Measurements from ENCODE around the gene INO80C. TPM values are rescaled to one million over a fixed set of nuclear protein-coding genes. Genes with fewer than 3 reads are reported as not detected.
A peak's percentile ranks its signal among the peaks of the same experiment; 100 is the strongest.
"Not testable (repeated sequence)": the region's sequence is repeated elsewhere in the genome, so short reads cannot be mapped to it uniquely, and the experiment has no call there.

The INO80C gene
- total RNA-seq, 4 donors from 2014 or later: 13.2 to 30.1 (median 17.9) TPM

DNA sequence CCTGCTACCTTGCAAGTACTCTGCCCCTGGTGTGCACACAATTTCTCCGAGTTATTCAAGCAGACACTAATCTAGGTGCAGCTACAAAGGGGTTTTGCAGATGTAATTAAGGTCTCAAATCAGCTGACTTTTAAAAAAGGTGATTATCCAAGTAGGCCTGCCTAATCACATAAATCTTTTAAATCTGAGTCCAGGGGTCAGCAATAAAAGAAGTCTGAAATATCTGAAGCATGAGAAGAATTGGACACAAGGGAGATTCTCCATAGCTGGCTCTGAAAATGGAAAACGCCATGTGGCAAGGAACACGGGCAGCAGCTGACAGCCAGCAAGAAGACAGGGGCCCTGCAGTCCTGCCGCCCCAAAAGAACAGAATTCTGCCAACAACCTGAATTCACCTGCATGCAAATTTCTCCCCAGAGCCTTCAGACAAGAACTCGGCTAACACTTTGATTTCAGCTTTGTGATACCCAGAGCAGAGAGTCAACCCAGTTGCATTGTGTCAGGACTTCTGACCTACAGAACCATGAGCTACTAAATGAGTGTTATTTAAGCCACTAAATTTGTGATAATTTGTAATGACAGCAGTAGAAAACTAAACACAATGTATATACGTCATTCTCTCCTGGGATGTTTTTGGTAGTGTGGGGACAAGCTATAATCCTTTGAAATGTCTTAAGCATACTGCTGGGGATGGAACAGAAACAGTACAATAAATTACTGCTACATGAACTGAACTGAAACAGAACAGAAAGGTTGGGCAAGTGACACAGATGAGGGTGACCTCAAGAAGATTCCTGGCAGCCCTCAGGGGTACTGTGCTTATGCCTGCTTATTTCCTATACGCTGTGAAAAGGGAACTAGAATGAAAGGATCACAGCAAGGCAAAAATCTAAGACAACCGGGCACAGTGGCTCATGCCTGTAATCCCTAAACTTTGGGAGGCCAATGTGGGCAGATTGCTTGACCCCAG lies 3.2 kb downstream of the INO80C start:
- no peak for TF ChIP-seq POLR2A (IDR thresholded peaks at IDR 0.05)
- TF ChIP-seq, protein P1, sequence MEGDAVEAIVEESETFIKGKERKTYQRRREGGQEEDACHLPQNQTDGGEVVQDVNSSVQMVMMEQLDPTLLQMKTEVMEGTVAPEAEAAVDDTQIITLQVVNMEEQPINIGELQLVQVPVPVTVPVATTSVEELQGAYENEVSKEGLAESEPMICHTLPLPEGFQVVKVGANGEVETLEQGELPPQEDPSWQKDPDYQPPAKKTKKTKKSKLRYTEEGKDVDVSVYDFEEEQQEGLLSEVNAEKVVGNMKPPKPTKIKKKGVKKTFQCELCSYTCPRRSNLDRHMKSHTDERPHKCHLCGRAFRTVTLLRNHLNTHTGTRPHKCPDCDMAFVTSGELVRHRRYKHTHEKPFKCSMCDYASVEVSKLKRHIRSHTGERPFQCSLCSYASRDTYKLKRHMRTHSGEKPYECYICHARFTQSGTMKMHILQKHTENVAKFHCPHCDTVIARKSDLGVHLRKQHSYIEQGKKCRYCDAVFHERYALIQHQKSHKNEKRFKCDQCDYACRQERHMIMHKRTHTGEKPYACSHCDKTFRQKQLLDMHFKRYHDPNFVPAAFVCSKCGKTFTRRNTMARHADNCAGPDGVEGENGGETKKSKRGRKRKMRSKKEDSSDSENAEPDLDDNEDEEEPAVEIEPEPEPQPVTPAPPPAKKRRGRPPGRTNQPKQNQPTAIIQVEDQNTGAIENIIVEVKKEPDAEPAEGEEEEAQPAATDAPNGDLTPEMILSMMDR (IDR thresholded peaks at IDR 0.05): no peak
- Histone ChIP-seq H3K27ac (no peak overlapping the region), H3K9me3 (no peaks in the 10 kb centered on the region), H3K4me3 (no peak overlapping the region), H3K36me3 (no peaks in the 10 kb centered on the region), H3K4me1 (peaks cover 17 to 61% (median 24%) of the 10 kb centered on the region in 3 donors), H3K27me3 (no peaks in the 10 kb centered on the region)
- no peak for DNase-seq
- WGBS, 2 donors: 69 to 79% methylated on average over 7 to 8 of the region's 8 CpGs
- intact Hi-C loops (cut with DNase I): no loop called here

DNA sequence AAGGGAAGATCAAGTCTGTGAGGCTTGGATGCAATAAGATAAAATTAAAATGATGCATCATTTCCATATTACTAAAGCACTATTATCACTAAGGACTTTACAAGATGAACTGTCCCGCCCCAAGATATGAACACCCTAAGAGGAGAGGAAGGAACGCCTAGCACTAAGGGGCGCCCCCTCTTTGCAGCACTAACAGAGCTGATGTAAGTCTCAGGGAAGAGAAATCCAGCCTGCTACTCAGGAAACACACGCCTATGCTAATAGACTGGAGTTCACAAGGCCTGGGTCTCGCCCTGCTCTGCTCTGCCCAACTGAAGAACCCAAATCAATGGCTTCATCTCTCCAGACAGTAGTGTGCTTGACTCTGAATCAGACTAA lies 6.1 kb downstream of the INO80C start:
- TF ChIP-seq POLR2A (IDR thresholded peaks at IDR 0.05): no peak
- TF ChIP-seq, protein P1 (IDR thresholded peaks at IDR 0.05): no peak
- no peaks in the 10 kb centered on the region for H3K27me3 ChIP-seq
- intact Hi-C loops (cut with DNase I): no loop called here
- peak overlapping the region; percentile 49 to 72 (median 54) for H3K27ac ChIP-seq
- H3K36me3 ChIP-seq: no peaks in the 10 kb centered on the region
- H3K4me3 ChIP-seq: no peak overlapping the region
- WGBS, 2 donors: 67 to 82% methylated on average over 5 of the region's 5 CpGs
- peaks cover 13 to 65% (median 32%) of the 10 kb centered on the region in 3 donors for H3K4me1 ChIP-seq
- DNase-seq: no peak
- no peaks in the 10 kb centered on the region for H3K9me3 ChIP-seq

DNA sequence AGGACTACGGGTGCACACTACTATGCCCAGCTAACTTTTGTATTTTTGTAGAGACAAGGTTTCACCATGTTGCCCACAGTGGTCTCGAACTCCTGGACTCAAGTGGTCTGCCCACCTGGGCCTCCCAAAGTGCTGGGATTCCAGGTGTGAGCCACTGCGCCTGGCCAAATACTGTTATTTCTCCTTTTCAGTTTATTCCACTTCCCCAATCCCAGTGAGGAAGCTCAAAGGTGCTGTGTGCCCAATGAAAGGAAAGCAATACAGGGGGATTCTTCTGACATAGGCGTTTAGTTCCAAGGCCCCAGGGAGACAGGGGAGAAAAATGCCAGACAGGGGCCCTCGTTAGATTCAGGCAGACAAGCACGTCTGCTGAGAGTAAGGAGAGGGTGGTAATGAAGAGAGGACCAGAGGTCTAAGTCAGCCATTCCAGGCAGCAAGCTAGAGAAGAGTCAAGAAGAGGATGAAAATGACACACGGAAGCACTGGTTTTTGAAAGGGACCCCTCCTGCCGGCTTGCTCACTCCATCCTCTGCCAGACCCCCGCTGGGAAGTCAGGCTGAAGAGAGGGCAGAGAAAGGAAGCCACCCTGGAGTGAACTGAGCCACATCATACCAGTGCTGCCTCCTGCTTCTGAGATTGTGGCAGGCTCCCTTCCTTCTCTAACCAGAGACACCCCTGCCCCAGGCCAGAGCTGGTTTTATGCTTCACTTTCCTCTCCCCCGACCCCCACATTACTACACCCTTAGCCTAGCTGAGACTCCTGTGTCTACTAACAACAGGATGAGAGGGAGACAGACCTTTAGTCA lies 6.7 kb downstream of the INO80C start:
- Histone ChIP-seq H3K27me3 (no peaks in the 10 kb centered on the region), H3K9me3 (no peaks in the 10 kb centered on the region), H3K4me1 (peaks cover 11 to 59% (median 27%) of the 10 kb centered on the region in 3 donors), H3K4me3 (no peak overlapping the region), H3K27ac (peak overlapping the region; percentile 49 to 72 (median 54)), H3K36me3 (no peaks in the 10 kb centered on the region)
- TF ChIP-seq, protein P1 (IDR thresholded peaks at IDR 0.05): no peak
- no peak for TF ChIP-seq POLR2A (IDR thresholded peaks at IDR 0.05)
- no peak for DNase-seq
- 53 to 69% methylated on average over 5 to 10 of the region's 10 CpGs for WGBS, 2 donors
- intact Hi-C loops (cut with DNase I): no loop called here

DNA sequence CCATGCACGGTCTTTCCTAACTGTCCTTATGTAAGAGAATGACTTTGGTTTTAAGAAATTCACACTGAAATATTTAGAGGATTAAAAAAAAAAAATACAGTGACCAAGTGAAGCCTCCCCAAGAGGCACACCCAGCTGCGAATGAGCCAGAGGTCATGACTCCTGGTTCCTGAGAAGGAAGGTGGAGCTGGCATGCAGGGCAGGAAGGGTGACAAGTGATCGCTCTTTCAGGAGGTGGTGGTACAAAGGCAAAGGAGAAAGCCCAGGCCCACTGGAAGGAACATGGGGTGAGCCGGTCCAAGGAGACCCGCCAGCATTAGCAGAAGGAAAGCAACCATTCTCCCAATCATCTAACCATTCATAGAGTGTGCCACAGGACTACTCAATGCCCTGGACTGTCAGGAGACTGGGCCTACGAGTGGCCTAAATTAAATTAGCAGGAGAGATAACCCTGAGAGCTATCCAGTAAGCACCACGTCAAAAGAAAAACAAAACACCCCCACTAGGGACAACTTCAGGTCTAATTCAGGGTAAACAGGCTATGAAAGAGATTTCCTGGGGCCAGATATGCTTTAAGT lies 7.8 kb downstream of the INO80C start:
- intact Hi-C loops (cut with DNase I): no loop called here
- TF ChIP-seq, protein P1 (IDR thresholded peaks at IDR 0.05): no peak
- TF ChIP-seq POLR2A (IDR thresholded peaks at IDR 0.05): no peak
- Histone ChIP-seq H3K9me3 (no peaks in the 10 kb centered on the region), H3K36me3 (no peaks in the 10 kb centered on the region), H3K27ac (peak overlapping the region; percentile 40 to 72 (median 58)), H3K27me3 (no peaks in the 10 kb centered on the region), H3K4me1 (peaks cover 11 to 48% (median 18%) of the 10 kb centered on the region in 3 donors), H3K4me3 (no peak overlapping the region)
- DNase-seq: no peak
- WGBS, 2 donors: 75 to 78% methylated on average over 7 of the region's 7 CpGs

DNA sequence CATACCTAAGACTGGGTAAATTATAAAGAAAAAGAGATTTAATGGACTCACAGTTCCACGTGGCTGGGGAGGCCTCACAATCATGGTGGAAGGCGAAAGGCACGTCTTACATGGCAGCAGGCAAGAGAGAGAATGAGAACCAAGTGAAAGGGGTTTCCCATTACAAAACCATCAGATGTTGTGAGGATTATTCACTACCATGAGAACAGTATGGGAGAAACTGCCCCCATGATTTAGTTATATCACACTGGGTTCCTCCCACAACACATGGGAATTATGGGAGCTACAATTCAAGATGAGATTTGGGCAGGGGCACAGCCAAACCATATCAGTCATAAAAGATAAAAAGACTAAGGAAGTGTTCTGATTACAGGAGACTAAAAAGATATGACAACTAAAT lies 8.5 kb downstream of the INO80C start:
- intact Hi-C loops (cut with DNase I); H3K4me3 ChIP-seq; H3K9me3 ChIP-seq; DNase-seq; H3K27me3 ChIP-seq; H3K36me3 ChIP-seq: not testable (repeated sequence)
- Histone ChIP-seq H3K27ac (peak overlapping the region; percentile 40 to 72 (median 58)), H3K4me1 (peaks cover 11 to 43% (median 18%) of the 10 kb centered on the region in 3 donors)
- WGBS, 2 donors: 83 to 88% methylated on average over 3 of the region's 3 CpGs

DNA sequence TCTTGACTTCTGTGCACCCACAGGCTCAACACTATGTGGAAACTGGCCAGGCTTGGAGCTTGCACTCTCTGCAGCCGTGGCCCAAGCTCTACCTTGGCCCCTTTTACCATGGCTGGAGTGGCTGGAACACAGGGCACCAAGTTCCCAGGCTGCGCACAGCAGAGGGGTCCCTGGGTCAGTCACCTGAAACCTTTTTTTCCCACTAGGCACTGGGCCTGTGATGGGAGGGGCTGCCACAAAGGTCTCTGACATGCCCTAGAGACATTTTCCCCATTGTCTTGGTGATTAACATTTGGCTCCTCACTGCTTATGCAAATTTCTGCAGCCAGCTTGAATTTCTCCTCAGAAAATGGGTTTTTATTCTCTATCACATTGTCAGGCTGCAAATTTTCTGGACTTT lies 9.4 kb downstream of the INO80C start:
- WGBS, 2 donors: 80 to 100% methylated on average over 1 of the region's 2 CpGs
- H3K4me1 ChIP-seq: peaks cover 11 to 43% (median 18%) of the 10 kb centered on the region in 3 donors
- H3K36me3 ChIP-seq; intact Hi-C loops (cut with DNase I); H3K27me3 ChIP-seq; DNase-seq; H3K9me3 ChIP-seq; H3K4me3 ChIP-seq: not testable (repeated sequence)
- peak overlapping the region in 1 of 4 donors; percentile 44 for H3K27ac ChIP-seq

DNA sequence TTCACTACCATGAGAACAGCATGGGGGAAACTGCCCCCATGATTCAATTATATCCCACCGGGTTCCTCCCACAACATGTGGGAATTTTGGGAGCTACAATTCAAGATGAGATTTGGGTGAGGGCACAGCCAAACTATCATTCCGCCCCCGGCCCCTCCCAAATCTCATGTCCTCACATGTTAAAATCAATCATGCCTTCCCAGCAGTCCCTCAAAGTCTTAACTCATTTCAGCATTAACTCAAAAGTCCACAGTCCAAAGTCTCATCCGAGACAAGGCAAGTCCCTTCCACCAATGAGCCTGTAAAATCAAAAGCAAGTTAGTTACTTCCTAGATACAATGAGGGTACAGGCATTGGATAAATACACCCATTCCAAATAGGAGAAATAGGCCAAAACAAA lies 10.2 kb downstream of the INO80C start:
- intact Hi-C loops (cut with DNase I); H3K4me3 ChIP-seq; DNase-seq; H3K36me3 ChIP-seq; H3K27me3 ChIP-seq; H3K27ac ChIP-seq; H3K9me3 ChIP-seq: not testable (repeated sequence)
- H3K4me1 ChIP-seq: peaks cover 11 to 43% (median 18%) of the 10 kb centered on the region in 3 donors
- WGBS, 2 donors: 78% methylated on average over 4 of the region's 4 CpGs

Data from esophagus squamous epithelium (tissue), 5 donors.